HCT116 (cell line): ENCODE results near the gene PROX2. TPM values are rescaled to one million over a fixed set of nuclear protein-coding genes. Genes with fewer than 3 reads are reported as not detected.

ENCODE experiments used
- ATAC-seq: fragments of 200-7000 bp; cut with Tn5 transposase; 2 replicates; pipeline ENCODE4 v1.9.1; 2020; ENCODE audit warnings: mild to moderate bottlenecking, moderate library complexity
- BruUV-seq: library from RNA; stranded (reverse); fragments of 400-500 nt; replicated peaks from 2 replicates; lab custom pipeline; 2021; lab: Mats Ljungman, UMichigan
- CTCF ChIA-PET: fragments of 300-600 bp; sonication (Branson Sonifier 250); formaldehyde crosslinking; loops from one replicate; lab custom pipeline; 2021; ENCODE audit warnings: antibody characterized with exemption; lab: Charles Lee
- POLR2A ChIA-PET: fragments of 300-600, 350-600 bp; sonication (Branson Sonifier 250); formaldehyde crosslinking; loops from one replicate; lab custom pipeline; 2021; ENCODE audit warnings: antibody characterized with exemption; lab: Charles Lee
- RAD21 ChIA-PET, 2 experiments: fragments of 300-600 bp; sonication (Branson Sonifier 250); formaldehyde crosslinking; loops; one replicate each; lab custom pipeline; 2023; ENCODE audit warnings: low total read pairs in 2 of 2; ENCODE audit not compliant: uncharacterized antibody in 2 of 2, unreplicated experiment in 2 of 2, low non-redundant PET in 1 of 2; lab: Charles Lee
- DNase-seq: peaks from one replicate; pipeline ENCODE4 v3.0.0-alpha.2; 2010; ENCODE audit warnings: low read depth, low spot score
- H2AFZ ChIP-seq: fragments of 200-600 bp; shearing (Covaris generic), sonication (generic); 2 replicates; pipeline ENCODE4 v1.6.1; 2017; ENCODE audit warnings: low read depth, mixed run types, mixed read lengths, antibody characterized with exemption, low read length; ENCODE audit not compliant: poor library complexity, severe bottlenecking
- H3K27ac ChIP-seq: 2 replicates; pipeline ENCODE4 v1.5.1; 2012; ENCODE audit warnings: low read depth, low read length
- H3K27me3 ChIP-seq: fragments of 200-600 bp; sonication (generic); 2 replicates; pipeline ENCODE4 v1.6.1; 2016; ENCODE audit warnings: mixed run types, low read length, mixed read lengths; ENCODE audit not compliant: insufficient read depth
- H3K36me3 ChIP-seq, 2 experiments: fragments of 200-500 bp in 1 of 2; fragments of 200-600 bp in 1 of 2; sonication (Bioruptor generic) in 1 of 2; sonication (generic) in 1 of 2; 2 replicates each; pipeline versions ENCODE4 v1.5.1 to v1.6.1; 2014 to 2016; ENCODE audit warnings: low read length in 2 of 2, inconsistent platforms in 1 of 2, mixed read lengths in 1 of 2, mixed run types in 1 of 2; ENCODE audit not compliant: insufficient read depth in 2 of 2, control insufficient read depth in 1 of 2
- H3K4me1 ChIP-seq, 2 experiments: fragments of 200-600 bp in 1 of 2; sonication (generic) in 1 of 2; 2 replicates each; pipeline versions ENCODE4 v1.5.1 to v1.6.1; 2012 to 2017; ENCODE audit warnings: low read length in 2 of 2, inconsistent platforms in 1 of 2, mild to moderate bottlenecking in 1 of 2, mixed read lengths in 1 of 2, mixed run types in 1 of 2, moderate library complexity in 1 of 2; ENCODE audit not compliant: insufficient read depth in 2 of 2, control insufficient read depth in 1 of 2
- H3K4me2 ChIP-seq: fragments of 200-600 bp; sonication (generic); 2 replicates; pipeline ENCODE4 v1.6.1; 2017; ENCODE audit warnings: mixed run types, low read length, mixed read lengths
- H3K4me3 ChIP-seq, 2 experiments: fragments of 200-600 bp in 1 of 2; sonication (generic) in 1 of 2; replicated peaks in 1 of 2; 2 replicates each; pipeline ENCODE4 v1.5.1; 2011 to 2016; ENCODE audit warnings: low read length in 2 of 2, control low read depth in 1 of 2, low read depth in 1 of 2, mild to moderate bottlenecking in 1 of 2, mixed read lengths in 1 of 2, mixed run types in 1 of 2
- H3K79me2 ChIP-seq: fragments of 200-600 bp; sonication (generic); 2 replicates; pipeline ENCODE4 v1.6.1; 2017; ENCODE audit warnings: mild to moderate bottlenecking, mixed run types, low read length, moderate library complexity, mixed read lengths; ENCODE audit not compliant: insufficient read depth
- H3K9ac ChIP-seq: fragments of 200-600 bp; sonication (generic); 2 replicates; pipeline ENCODE4 v1.6.1; 2016; ENCODE audit warnings: low read length, mixed read lengths
- H3K9me2 ChIP-seq: fragments of 200-600 bp; sonication (generic), shearing (Covaris generic); 2 replicates; pipeline ENCODE4 v1.6.1; 2017; ENCODE audit warnings: mixed run types, mild to moderate bottlenecking, moderate library complexity; ENCODE audit not compliant: insufficient read depth
- H3K9me3 ChIP-seq, 2 experiments: fragments of 200-500 bp in 1 of 2; fragments of 200-600 bp in 1 of 2; sonication (Bioruptor generic) in 1 of 2; sonication (generic) in 1 of 2; 2 replicates each; pipeline ENCODE4 v1.6.1; 2014 to 2017; ENCODE audit warnings: low read length in 2 of 2, mixed read lengths in 2 of 2, inconsistent platforms in 1 of 2, low read depth in 1 of 2, mild to moderate bottlenecking in 1 of 2, mixed run types in 1 of 2, moderate library complexity in 1 of 2; ENCODE audit not compliant: control insufficient read depth in 1 of 2, insufficient read depth in 1 of 2
- H4K20me1 ChIP-seq: fragments of 200-600 bp; sonication (generic), shearing (Covaris generic); 2 replicates; pipeline ENCODE4 v1.6.1; 2017; ENCODE audit warnings: mixed run types, mild to moderate bottlenecking, moderate library complexity; ENCODE audit not compliant: insufficient read depth
- ATF3 ChIP-seq: IDR thresholded peaks from 2 replicates; pipeline ENCODE4 v1.6.1; 2012
- CEBPB ChIP-seq: IDR thresholded peaks from 2 replicates; pipeline ENCODE4 v1.6.1; 2012; ENCODE audit warnings: low read depth
- CTCF ChIP-seq, 3 experiments: fragments of 200-600 bp in 1 of 3; sonication (generic) in 1 of 3; IDR thresholded peaks in 2 of 3; conservative IDR thresholded peaks in 1 of 3; 2 replicates each; pipeline ENCODE4 v1.5.1; 2012 to 2017; ENCODE audit warnings: low read depth in 2 of 3, low read length in 2 of 3, antibody characterized with exemption in 1 of 3, borderline replicate concordance in 1 of 3, control low read depth in 1 of 3, mild to moderate bottlenecking in 1 of 3, mixed read lengths in 1 of 3, mixed run types in 1 of 3, moderate library complexity in 1 of 3; ENCODE audit not compliant: insufficient read depth in 1 of 3
- EGR1 ChIP-seq: IDR thresholded peaks from 2 replicates; pipeline ENCODE4 v1.6.1; 2012; ENCODE audit warnings: low read depth
- ELF1 ChIP-seq: IDR thresholded peaks from 2 replicates; pipeline ENCODE4 v1.6.1; 2012; ENCODE audit warnings: low read depth, borderline replicate concordance
- EZH2 ChIP-seq: fragments of 200-600 bp; sonication (generic); IDR thresholded peaks from 2 replicates; pipeline ENCODE4 v1.6.1; 2017; ENCODE audit warnings: antibody characterized with exemption, mixed run types
- JUND ChIP-seq: IDR thresholded peaks from 2 replicates; pipeline ENCODE4 v1.6.1; 2012
- REST ChIP-seq: IDR thresholded peaks from 2 replicates; pipeline ENCODE4 v1.6.1; 2012; ENCODE audit warnings: low read depth
- SIN3A ChIP-seq: IDR thresholded peaks from 2 replicates; pipeline ENCODE4 v1.6.1; 2012; ENCODE audit warnings: low read depth
- SRF ChIP-seq: IDR thresholded peaks from 2 replicates; pipeline ENCODE4 v1.6.1; 2012; ENCODE audit warnings: low read depth
- TCF7L2 ChIP-seq: IDR thresholded peaks from 2 replicates; pipeline ENCODE4 v1.7.0; 2011; ENCODE audit warnings: borderline replicate concordance, inconsistent platforms; ENCODE audit not compliant: insufficient read depth, insufficient read length; ENCODE audit errors: extremely low read depth
- YY1 ChIP-seq: IDR thresholded peaks from 2 replicates; pipeline ENCODE4 v1.6.1; 2011; ENCODE audit warnings: low read length, low read depth, moderate library complexity, mild to moderate bottlenecking; ENCODE audit not compliant: insufficient replicate concordance; ENCODE audit errors: extremely low read depth
- ZNF274 ChIP-seq: fragments of 200-500 bp; sonication (Bioruptor generic); IDR thresholded peaks from 2 replicates; pipeline ENCODE4 v1.6.1; 2014; ENCODE audit warnings: mild to moderate bottlenecking, low read depth, low read length, inconsistent platforms
- intact Hi-C: fragments of 100-400 bp; cut with micrococcal nuclease; formaldehyde crosslinking; loops from 2 replicates; pipeline ENCODE4 v1.10.0; 2022
- total RNA-seq: library from RNA; stranded (reverse); gene quantifications from one replicate; pipeline ENCODE4 v1.2.1, GENCODE V29; 2021; ENCODE audit not compliant: unreplicated experiment
- TF ChIP-seq, protein P1 (sequence below): IDR thresholded peaks from 2 replicates; pipeline ENCODE4 v1.6.1; 2011; ENCODE audit warnings: mild to moderate bottlenecking, low read length, moderate library complexity; ENCODE audit not compliant: insufficient replicate concordance; ENCODE audit errors: extremely low read depth
- TF ChIP-seq, protein P2 (sequence below): IDR thresholded peaks from 2 replicates; pipeline ENCODE4 v1.6.1; 2012

PROX2 gene
- total RNA-seq, 1 experiment from 2014 or later: not detected

- TF ChIP-seq ELF1: no peak
- TF ChIP-seq, protein P1, sequence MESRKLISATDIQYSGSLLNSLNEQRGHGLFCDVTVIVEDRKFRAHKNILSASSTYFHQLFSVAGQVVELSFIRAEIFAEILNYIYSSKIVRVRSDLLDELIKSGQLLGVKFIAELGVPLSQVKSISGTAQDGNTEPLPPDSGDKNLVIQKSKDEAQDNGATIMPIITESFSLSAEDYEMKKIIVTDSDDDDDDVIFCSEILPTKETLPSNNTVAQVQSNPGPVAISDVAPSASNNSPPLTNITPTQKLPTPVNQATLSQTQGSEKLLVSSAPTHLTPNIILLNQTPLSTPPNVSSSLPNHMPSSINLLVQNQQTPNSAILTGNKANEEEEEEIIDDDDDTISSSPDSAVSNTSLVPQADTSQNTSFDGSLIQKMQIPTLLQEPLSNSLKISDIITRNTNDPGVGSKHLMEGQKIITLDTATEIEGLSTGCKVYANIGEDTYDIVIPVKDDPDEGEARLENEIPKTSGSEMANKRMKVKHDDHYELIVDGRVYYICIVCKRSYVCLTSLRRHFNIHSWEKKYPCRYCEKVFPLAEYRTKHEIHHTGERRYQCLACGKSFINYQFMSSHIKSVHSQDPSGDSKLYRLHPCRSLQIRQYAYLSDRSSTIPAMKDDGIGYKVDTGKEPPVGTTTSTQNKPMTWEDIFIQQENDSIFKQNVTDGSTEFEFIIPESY: no peak
- TF ChIP-seq EZH2: no peak
- TF ChIP-seq JUND: no peak
- TF ChIP-seq CTCF (IDR thresholded peaks at IDR 0.05 in 2 of 3, conservative IDR thresholded peaks at IDR 0.05 in 1 of 3; ENCODE audit: borderline replicate concordance in 1 of 3, insufficient read depth in 1 of 3, low read depth in 2 of 3, low read length in 2 of 3): no peak
- no peak for TF ChIP-seq CEBPB
- no peak for TF ChIP-seq SRF
- no peak for TF ChIP-seq TCF7L2
- TF ChIP-seq YY1: no peak
- no peak for TF ChIP-seq ATF3
- TF ChIP-seq EGR1: no peak
- no peak for TF ChIP-seq SIN3A
- no peak for TF ChIP-seq ZNF274
- TF ChIP-seq, protein P2, sequence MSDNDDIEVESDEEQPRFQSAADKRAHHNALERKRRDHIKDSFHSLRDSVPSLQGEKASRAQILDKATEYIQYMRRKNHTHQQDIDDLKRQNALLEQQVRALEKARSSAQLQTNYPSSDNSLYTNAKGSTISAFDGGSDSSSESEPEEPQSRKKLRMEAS: no peak
- TF ChIP-seq REST: no peak
- no peak overlapping the region for H2AFZ ChIP-seq
- no peak overlapping the region for H3K9ac ChIP-seq
- H4K20me1 ChIP-seq: no peaks in the 10 kb centered on the region
- no peak; the same call in 1 of the 2 replicates for ATAC-seq
- no peak for DNase-seq
- H3K4me2 ChIP-seq: no peak overlapping the region
- H3K27ac ChIP-seq: no peak overlapping the region; the same call in 1 of the 2 replicates
- ChIA-PET POLR2A (interaction anchor here (1.0 to 1.3 kb wide), 2 partner anchors 296 to 377 kb away, joined by 3 to 4 read pairs; no protein-coding TSS in a partner anchor), CTCF (interaction anchor here (0.7 to 5.5 kb wide), 11 partner anchors 11 to 373 kb away, joined by 3 to 94 read pairs (median 5); partner anchors contain the start of genes RPS6KL1 and ZC2HC1C), RAD21 (interaction anchor here (1.0 to 2.6 kb wide), 3 partner anchors 44 to 296 kb away, joined by 3 to 12 read pairs (median 4); no protein-coding TSS in a partner anchor)
- no peaks in the 10 kb centered on the region for H3K79me2 ChIP-seq
- H3K9me2 ChIP-seq: no peaks in the 10 kb centered on the region
- H3K4me1 ChIP-seq: peaks cover 2 to 3% of the 10 kb centered on the region in 2 experiments; a peak in 1 of 4 replicates
- H3K9me3 ChIP-seq: no peaks in the 10 kb centered on the region
- H3K27me3 ChIP-seq: no peaks in the 10 kb centered on the region
- intact Hi-C loops: loop anchor here (1.0 to 2.0 kb wide), 2 partner anchors 44 to 296 kb away; no protein-coding TSS in a partner anchor
- H3K4me3 ChIP-seq: no peak overlapping the region
- peaks cover 26 to 30% of the 10 kb centered on the region in 2 experiments for H3K36me3 ChIP-seq
- no TSS peak for BruUV-seq
These were observed 28.9 kb upstream of the PROX2 start for GRCh38 chr14:74904635-74905503.
